CD4-positive, CD25-positive, alpha-beta regulatory T cell (primary cell): Measurements from ENCODE around the gene BPIFB3. TPM values are rescaled to one million over a fixed set of nuclear protein-coding genes. Genes with fewer than 3 reads are reported as not detected.

ENCODE experiments used
- ATAC-seq, 2 donors: fragments of 150-1000 bp; cut with Tn5 transposase; one replicate each; pipeline ENCODE4 v1.10.0; 2021; ENCODE audit warnings: low read depth in 2 of 2, moderate number of reproducible peaks in 2 of 2, moderate library complexity in 1 of 2
- DNase-seq, 3 donors: peaks; one replicate each; pipeline versions ENCODE4 v3.0.0 to v3.0.0-alpha.2; 2012 to 2022; ENCODE audit warnings: mixed read lengths in 1 of 3
- H3K27ac ChIP-seq: one replicate; pipeline ENCODE4 v1.7.0; 2013; ENCODE audit warnings: mild to moderate bottlenecking, low read length; ENCODE audit not compliant: insufficient read depth, poor library complexity, severe bottlenecking
- H3K27me3 ChIP-seq: one replicate; pipeline ENCODE4 v1.7.0; 2013; ENCODE audit warnings: low read length; ENCODE audit not compliant: control insufficient read depth, insufficient read depth
- H3K36me3 ChIP-seq: one replicate; pipeline ENCODE4 v1.7.0; 2013; ENCODE audit warnings: mild to moderate bottlenecking, low read length, moderate library complexity; ENCODE audit not compliant: control insufficient read depth, insufficient read depth
- H3K4me1 ChIP-seq: 2 replicates; pipeline ENCODE4 v1.7.0; 2013; ENCODE audit warnings: mild to moderate bottlenecking, low read length; ENCODE audit not compliant: insufficient read depth, control insufficient read depth, poor library complexity, severe bottlenecking
- H3K4me3 ChIP-seq: one replicate; pipeline ENCODE4 v1.7.0; 2013; ENCODE audit warnings: low read depth, mild to moderate bottlenecking, low read length, moderate library complexity
- H3K9me3 ChIP-seq, 2 experiments: 1 replicate in 1 of 2; 2 replicates in 1 of 2; pipeline ENCODE4 v1.7.0; 2013; ENCODE audit warnings: low read length in 2 of 2, mild to moderate bottlenecking in 1 of 2, moderate library complexity in 1 of 2; ENCODE audit not compliant: control insufficient read depth in 2 of 2
- H3K27ac Mint-ChIP-seq, 3 donors: one replicate each; pipeline ENCODE4 v1.8.0; 2020 to 2022; ENCODE audit warnings: mild to moderate bottlenecking in 3 of 3, mixed read lengths in 3 of 3, moderate library complexity in 2 of 3
- H3K27me3 Mint-ChIP-seq: one replicate; pipeline ENCODE4 v1.8.0; 2022; ENCODE audit warnings: mild to moderate bottlenecking, mixed read lengths
- H3K36me3 Mint-ChIP-seq: one replicate; pipeline ENCODE4 v1.8.0; 2020; ENCODE audit warnings: mixed read lengths
- H3K4me1 Mint-ChIP-seq, 4 donors: one replicate each; pipeline ENCODE4 v1.8.0; 2020 to 2022; ENCODE audit warnings: mixed read lengths in 4 of 4, mild to moderate bottlenecking in 1 of 4
- H3K4me3 Mint-ChIP-seq, 4 donors: one replicate each; pipeline ENCODE4 v1.8.0; 2020 to 2022; ENCODE audit warnings: mild to moderate bottlenecking in 4 of 4, mixed read lengths in 4 of 4, moderate library complexity in 3 of 4
- H3K9me3 Mint-ChIP-seq, 7 donors: one replicate each; pipeline ENCODE4 v1.8.0; 2020 to 2022; ENCODE audit warnings: mixed read lengths in 7 of 7, mild to moderate bottlenecking in 3 of 7, moderate library complexity in 2 of 7
- polyA plus RNA-seq, 4 donors: library from polyadenylated mRNA; unstranded; fragments of 300-500 nt; fragmentation: Illumina TruSeq; gene quantifications; one replicate each; pipeline ENCODE4 v1.2.3, GENCODE V29; 2021
- total RNA-seq: library from RNA; stranded (reverse); gene quantifications from one replicate; pipeline ENCODE4 v1.2.3, GENCODE V29; 2022

BPIFB3 gene
- total and polyA plus RNA-seq, 5 donors from 2014 or later, result not detected

- Mint-ChIP-seq H3K27ac (no peak overlapping the region), H3K4me1 (no peaks in the 10 kb centered on the region)
Measured at GRCh38 chr20:33082546-33082945, 28.8 kb downstream of the BPIFB3 start.

DNA sequence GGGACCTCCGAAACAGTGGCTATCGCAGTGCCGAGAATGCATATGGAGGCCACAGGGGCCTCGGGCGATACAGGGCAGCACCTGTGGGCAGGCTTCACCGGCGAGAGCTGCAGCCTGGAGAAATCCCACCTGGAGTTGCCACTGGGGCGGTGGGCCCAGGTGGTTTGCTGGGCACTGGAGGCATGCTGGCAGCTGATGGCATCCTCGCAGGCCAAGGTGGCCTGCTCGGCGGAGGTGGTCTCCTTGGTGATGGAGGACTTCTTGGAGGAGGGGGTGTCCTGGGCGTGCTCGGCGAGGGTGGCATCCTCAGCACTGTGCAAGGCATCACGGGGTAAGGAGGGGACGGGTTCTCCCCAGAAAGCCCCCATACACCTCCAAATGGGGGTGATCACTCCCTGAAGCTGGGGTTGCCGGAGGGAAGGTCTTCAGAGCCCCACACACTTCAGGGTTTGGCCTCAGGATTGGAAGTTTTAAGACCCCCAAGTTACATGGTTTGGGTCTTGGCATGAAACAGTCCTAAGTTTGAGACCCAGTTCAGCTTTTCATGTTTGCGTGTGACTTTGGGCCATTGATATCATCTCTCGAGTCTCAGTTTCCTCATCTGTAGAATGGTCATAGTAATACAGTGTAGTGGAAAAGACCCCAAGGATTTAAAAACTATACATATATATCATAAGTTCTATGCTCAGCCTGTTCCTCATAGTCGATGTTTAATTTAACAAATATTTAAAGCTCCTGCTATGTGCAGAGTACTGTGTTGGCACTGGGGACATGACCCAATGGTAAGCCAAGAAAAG lies 30.0 kb downstream of the BPIFB3 start:
- Mint-ChIP-seq H3K27ac (no peak overlapping the region), H3K4me1 (no peaks in the 10 kb centered on the region), H3K4me3 (no peak overlapping the region), H3K36me3 (no peaks in the 10 kb centered on the region), H3K27me3 (no peaks in the 10 kb centered on the region), H3K9me3 (no peaks in the 10 kb centered on the region)
- H3K4me1 ChIP-seq, result no peaks in the 10 kb centered on the region
- H3K27ac ChIP-seq, result no peak overlapping the region
- H3K27me3 ChIP-seq, result no peaks in the 10 kb centered on the region
- H3K36me3 ChIP-seq, result no peaks in the 10 kb centered on the region
- H3K4me3 ChIP-seq, result no peak overlapping the region
- H3K9me3 ChIP-seq, result no peaks in the 10 kb centered on the region
- no peak for DNase-seq
- no peak for ATAC-seq

More at GRCh38 chr20:33082546-33082945, 28.8 kb downstream of the BPIFB3 start:
- H3K9me3 Mint-ChIP-seq, result no peaks in the 10 kb centered on the region
- DNase-seq (no peak), ATAC-seq (no peak)
- H3K36me3 ChIP-seq, result no peaks in the 10 kb centered on the region
- no peak overlapping the region for H3K27ac ChIP-seq
- no peak overlapping the region for H3K4me3 Mint-ChIP-seq
- no peaks in the 10 kb centered on the region for H3K36me3 Mint-ChIP-seq
- peaks cover 4% of the 10 kb centered on the region for H3K27me3 Mint-ChIP-seq
- no peak overlapping the region for H3K4me3 ChIP-seq
- H3K4me1 ChIP-seq, result no peaks in the 10 kb centered on the region
- no peaks in the 10 kb centered on the region for H3K9me3 ChIP-seq
- H3K27me3 ChIP-seq, result no peaks in the 10 kb centered on the region

DNA sequence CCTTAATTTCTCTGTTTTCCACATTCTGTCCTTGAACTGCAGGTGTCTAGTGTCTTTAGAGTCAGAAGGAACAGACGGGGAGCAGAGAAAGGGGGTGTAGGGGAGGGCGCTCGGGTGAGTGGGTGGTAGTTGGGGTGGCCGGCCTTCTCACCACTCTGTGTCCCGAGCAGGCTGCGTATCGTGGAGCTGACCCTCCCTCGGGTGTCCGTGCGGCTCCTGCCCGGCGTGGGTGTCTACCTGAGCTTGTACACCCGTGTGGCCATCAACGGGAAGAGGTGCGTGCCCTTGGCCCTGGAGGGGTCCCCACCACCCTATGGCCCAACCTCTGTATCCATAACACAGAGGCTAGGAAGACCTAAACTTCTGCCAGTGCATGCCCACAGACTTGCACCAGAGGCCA lies 31.0 kb downstream of the BPIFB3 start:
- DNase-seq (no peak), ATAC-seq (no peak)
- Histone ChIP-seq H3K4me3 (no peak overlapping the region), H3K27ac (no peak overlapping the region), H3K4me1 (no peaks in the 10 kb centered on the region), H3K9me3 (no peaks in the 10 kb centered on the region), H3K27me3 (no peaks in the 10 kb centered on the region), H3K36me3 (no peaks in the 10 kb centered on the region)
- Mint-ChIP-seq H3K4me3 (no peak overlapping the region), H3K27me3 (no peaks in the 10 kb centered on the region), H3K4me1 (no peaks in the 10 kb centered on the region), H3K27ac (no peak overlapping the region), H3K9me3 (no peaks in the 10 kb centered on the region), H3K36me3 (no peaks in the 10 kb centered on the region)

- Mint-ChIP-seq H3K27me3 (no peaks in the 10 kb centered on the region), H3K4me1 (peaks cover 0 to 4% (median 0%) of the 10 kb centered on the region in 4 donors), H3K4me3 (no peak overlapping the region), H3K36me3 (no peaks in the 10 kb centered on the region), H3K9me3 (no peaks in the 10 kb centered on the region), H3K27ac (no peak overlapping the region)
- no peaks in the 10 kb centered on the region for H3K4me1 ChIP-seq
- ATAC-seq, result no peak
- no peaks in the 10 kb centered on the region for H3K9me3 ChIP-seq
- H3K27me3 ChIP-seq, result no peaks in the 10 kb centered on the region
- no peak overlapping the region for H3K4me3 ChIP-seq
- DNase-seq, result no peak
- no peaks in the 10 kb centered on the region for H3K36me3 ChIP-seq
- H3K27ac ChIP-seq, result no peak overlapping the region
Measured at GRCh38 chr20:33086052-33086722, 32.5 kb downstream of the BPIFB3 start.

- H3K36me3 Mint-ChIP-seq, result no peaks in the 10 kb centered on the region
- H3K4me1 Mint-ChIP-seq, result peaks cover 0 to 9% (median 3%) of the 10 kb centered on the region in 4 donors
- H3K27ac Mint-ChIP-seq, result peak overlapping the region in 1 of 3 donors; percentile 67
- no peaks in the 10 kb centered on the region for H3K4me1 ChIP-seq
- H3K27ac ChIP-seq, result no peak overlapping the region
- H3K9me3 ChIP-seq, result no peaks in the 10 kb centered on the region
- H3K27me3 Mint-ChIP-seq, result no peaks in the 10 kb centered on the region
- H3K4me3 Mint-ChIP-seq, result no peak overlapping the region
- no peak for ATAC-seq
- no peaks in the 10 kb centered on the region for H3K36me3 ChIP-seq
- no peaks in the 10 kb centered on the region for H3K27me3 ChIP-seq
- no peak for DNase-seq
- no peak overlapping the region for H3K4me3 ChIP-seq
- H3K9me3 Mint-ChIP-seq, result peaks cover 0 to 4% (median 0%) of the 10 kb centered on the region in 7 donors
Measured at GRCh38 chr20:33091147-33091546, 37.4 kb downstream of the BPIFB3 start.

DNA sequence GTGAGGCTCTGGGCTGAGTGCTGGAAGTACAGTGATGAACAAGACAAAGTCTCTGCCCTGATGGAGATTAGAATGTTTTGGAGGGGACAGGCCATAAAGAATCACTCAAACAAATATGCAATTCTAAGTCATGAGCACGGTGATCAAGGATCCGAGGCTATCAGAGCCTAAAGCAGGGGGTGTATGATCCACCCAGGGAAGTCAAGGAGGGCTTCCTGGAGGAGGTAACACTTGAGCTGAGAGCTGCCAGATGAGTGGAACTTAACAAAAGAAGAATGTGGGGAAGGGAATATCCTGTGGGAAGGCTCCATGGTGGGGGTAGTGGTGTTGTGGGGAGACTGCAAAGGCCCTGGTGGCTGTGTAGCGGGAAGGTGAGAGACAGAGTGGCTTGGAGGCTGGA lies 38.0 kb downstream of the BPIFB3 start:
- peaks cover 0 to 4% (median 0%) of the 10 kb centered on the region in 7 donors for H3K9me3 Mint-ChIP-seq
- no peak for ATAC-seq

GRCh38 chr20:33092361-33092760 lies 38.7 kb downstream of the BPIFB3 start:
- Mint-ChIP-seq H3K4me1 (peaks cover 0 to 9% (median 3%) of the 10 kb centered on the region in 4 donors), H3K27ac (peak overlapping the region in 1 of 3 donors; percentile 46), H3K4me3 (no peak overlapping the region)

More for the DNA sequence above, 38.0 kb downstream of the BPIFB3 start:
- no peak overlapping the region for H3K4me3 ChIP-seq
- H3K27ac ChIP-seq, result no peak overlapping the region
- H3K9me3 ChIP-seq, result no peaks in the 10 kb centered on the region
- Mint-ChIP-seq H3K4me3 (no peak overlapping the region), H3K4me1 (peaks cover 0 to 9% (median 3%) of the 10 kb centered on the region in 4 donors), H3K27ac (peak overlapping the region in 2 of 3 donors; percentile 39 to 48), H3K36me3 (no peaks in the 10 kb centered on the region), H3K27me3 (no peaks in the 10 kb centered on the region)
- H3K4me1 ChIP-seq, result no peaks in the 10 kb centered on the region
- H3K27me3 ChIP-seq, result no peaks in the 10 kb centered on the region
- H3K36me3 ChIP-seq, result no peaks in the 10 kb centered on the region
- no peak for DNase-seq

More at GRCh38 chr20:33092361-33092760, 38.7 kb downstream of the BPIFB3 start:
- no peak overlapping the region for H3K4me3 ChIP-seq
- no peaks in the 10 kb centered on the region for H3K36me3 ChIP-seq
- no peak for ATAC-seq
- Mint-ChIP-seq H3K27me3 (no peaks in the 10 kb centered on the region), H3K9me3 (peaks cover 0 to 4% (median 0%) of the 10 kb centered on the region in 7 donors), H3K36me3 (no peaks in the 10 kb centered on the region)
- no peak overlapping the region for H3K27ac ChIP-seq
- H3K4me1 ChIP-seq, result no peaks in the 10 kb centered on the region
- H3K9me3 ChIP-seq, result no peaks in the 10 kb centered on the region
- DNase-seq, result no peak
- H3K27me3 ChIP-seq, result no peaks in the 10 kb centered on the region
